Measurements from ENCODE around the gene OR2A1.
"Not testable (repeated sequence)": the region's sequence is repeated elsewhere in the genome, so short reads cannot be mapped to it uniquely, and the experiment has no call there.

OR2A1 gene

GRCh38 chr7:144311872-144312469 lies at the start of gene OR2A1:
OR2A1 (plus strand) TSS chr7:144312419; CDS start chr7:144318125, 5,706 bp downstream.
- DNase-seq (ENCODE audit: low read depth) = not testable (repeated sequence)

GRCh38 chr7:144264692-144265091 lies 47.5 kb upstream of the OR2A1 start, which contains the start of gene OR2A7:
OR2A7 (minus strand) TSS chr7:144264792; CDS start chr7:144259628, 5,164 bp downstream.
- DNase-seq (ENCODE audit: low read depth) = not testable (repeated sequence)

GRCh38 chr7:144269188-144269587 lies 43.0 kb upstream of the OR2A1 start, which contains the start of gene CTAGE8:
CTAGE8 (minus strand) TSS chr7:144269288; CDS start chr7:144269250, 38 bp downstream.
- DNase-seq (ENCODE audit: low read depth) = not testable (repeated sequence)

GRCh38 chr7:144275281-144275680 lies 36.9 kb upstream of the OR2A1 start:
- not testable (repeated sequence) for DNase-seq (ENCODE audit: low read depth)

- DNase-seq (ENCODE audit: low read depth) = not testable (repeated sequence)
Observed at GRCh38 chr7:144280010-144280409, 32.2 kb upstream of the OR2A1 start.

- DNase-seq (ENCODE audit: low read depth) = not testable (repeated sequence)
Observed at GRCh38 chr7:144281981-144282380, 30.2 kb upstream of the OR2A1 start.

- not testable (repeated sequence) for DNase-seq (ENCODE audit: low read depth)
Observed at GRCh38 chr7:144282490-144282889, 29.7 kb upstream of the OR2A1 start.

- DNase-seq (ENCODE audit: low read depth) = not testable (repeated sequence)
Observed at GRCh38 chr7:144283716-144284115, 28.5 kb upstream of the OR2A1 start.

- not testable (repeated sequence) for DNase-seq (ENCODE audit: low read depth)
Observed at GRCh38 chr7:144287171-144287784, 24.9 kb upstream of the OR2A1 start.

GRCh38 chr7:144291607-144292006 lies 20.6 kb upstream of the OR2A1 start:
- not testable (repeated sequence) for DNase-seq (ENCODE audit: low read depth)

GRCh38 chr7:144292384-144293161 lies 19.6 kb upstream of the OR2A1 start:
- not testable (repeated sequence) for DNase-seq (ENCODE audit: low read depth)

GRCh38 chr7:144293794-144294499 lies 18.3 kb upstream of the OR2A1 start:
- DNase-seq (ENCODE audit: low read depth) = not testable (repeated sequence)

- DNase-seq (ENCODE audit: low read depth) = not testable (repeated sequence)
Observed at GRCh38 chr7:144302578-144303303, 9.5 kb upstream of the OR2A1 start.

- DNase-seq (ENCODE audit: low read depth) = not testable (repeated sequence)
Observed at GRCh38 chr7:144303607-144304006, 8.6 kb upstream of the OR2A1 start.

- not testable (repeated sequence) for DNase-seq (ENCODE audit: low read depth)
Observed at GRCh38 chr7:144305156-144305555, 7.1 kb upstream of the OR2A1 start.

GRCh38 chr7:144309702-144310101 lies 2.5 kb upstream of the OR2A1 start:
- not testable (repeated sequence) for DNase-seq (ENCODE audit: low read depth)

- DNase-seq (ENCODE audit: low read depth) = not testable (repeated sequence)
Observed at GRCh38 chr7:144311218-144311617, 1.0 kb upstream of the OR2A1 start.

- not testable (repeated sequence) for DNase-seq (ENCODE audit: low read depth)
Observed at GRCh38 chr7:144317537-144317936, 5.3 kb downstream of the OR2A1 start.

GRCh38 chr7:144319547-144319946 lies 7.3 kb downstream of the OR2A1 start:
- not testable (repeated sequence) for DNase-seq (ENCODE audit: low read depth)

GRCh38 chr7:144321677-144322206 lies 9.5 kb downstream of the OR2A1 start:
- DNase-seq (ENCODE audit: low read depth) = not testable (repeated sequence)

- DNase-seq (ENCODE audit: low read depth) = not testable (repeated sequence)
Observed at GRCh38 chr7:144323359-144323758, 11.1 kb downstream of the OR2A1 start.

All from stimulated activated CD8-positive, alpha-beta memory T cell treated with anti-CD3 and anti-CD28 coated beads, Interleukin-4, amount 100 ng/mL, for 24 hours (primary cell).